GM19023 (cell line): ENCODE results near the gene CCR1.
"Not testable (repeated sequence)": the region's sequence is repeated elsewhere in the genome, so short reads cannot be mapped to it uniquely, and the experiment has no call there.

Source experiments
- ATAC-seq: cut with Tn5 transposase; IDR thresholded peaks from one replicate; pipeline ENCODE4 v1.9.1; 2021; ENCODE audit warnings: mild to moderate bottlenecking, moderate library complexity; ENCODE audit not compliant: unreplicated experiment

CCR1 gene

GRCh38 chr3:46184469-46184868 lies 23.6 kb downstream of the CCR1 start:
- ATAC-seq, result no peak

GRCh38 chr3:46183330-46183729 lies 24.8 kb downstream of the CCR1 start:
- ATAC-seq, result no peak

GRCh38 chr3:46168583-46169345 lies 39.3 kb downstream of the CCR1 start:
- no peak for ATAC-seq

GRCh38 chr3:46163556-46164041 lies 44.5 kb downstream of the CCR1 start:
- no peak for ATAC-seq

GRCh38 chr3:46162975-46163555 lies 45.0 kb downstream of the CCR1 start:
- ATAC-seq, result no peak

- not testable (repeated sequence) for ATAC-seq
Measured at GRCh38 chr3:46157685-46158084, 50.4 kb downstream of the CCR1 start.

- no peak for ATAC-seq
Measured at GRCh38 chr3:46154311-46154710, 53.8 kb downstream of the CCR1 start.
